Measurements from ENCODE around the gene ANKRD23. TPM values are rescaled to one million over a fixed set of nuclear protein-coding genes. Genes with fewer than 3 reads are reported as not detected.

ANKRD23 gene
- total and polyA plus RNA-seq, 2 experiments from 2014 or later = 0.76 to 1.4 TPM

GRCh38 chr2:96792772-96793749 is 50.8 kb downstream of the ANKRD23 start:
- Histone ChIP-seq H3K27me3 (replicated peaks; ENCODE audit: insufficient read depth) (no peaks in the 10 kb centered on the region), H2AFZ (no peak overlapping the region), H3F3A (ENCODE audit: insufficient read depth) (no peaks in the 10 kb centered on the region), H3K4me3 (no peak overlapping the region), H3K4me2 (ENCODE audit: unreplicated experiment) (no peak overlapping the region), H3K36me3 (ENCODE audit: low read depth) (no peaks in the 10 kb centered on the region), H4K20me1 (ENCODE audit: insufficient read depth) (no peaks in the 10 kb centered on the region), H3K9ac (no peak overlapping the region), H3K27ac (no peak overlapping the region), H3K4me1 (ENCODE audit: insufficient read depth) (no peaks in the 10 kb centered on the region), H3K79me2 (ENCODE audit: insufficient read depth) (no peaks in the 10 kb centered on the region), H3K9me3 (ENCODE audit: low read depth) (no peaks in the 10 kb centered on the region), H3K9me2 (ENCODE audit: insufficient read depth) (no peaks in the 10 kb centered on the region)
- 85 to 87% methylated on average over 17 of the region's 17 CpGs for WGBS, 2 experiments (ENCODE audit: low coverage in 1 of 2, low lambda C conversion rate in 2 of 2, missing lambda C conversion rate in 2 of 2)
- in situ Hi-C loops (cut with MboI) = no loop called here
- DNase-seq = no peak
- TF ChIP-seq EZH2 (IDR thresholded peaks at IDR 0.05; ENCODE audit: insufficient read depth, poor library complexity, severe bottlenecking) (no peak), EZH2phosphoT487 (IDR thresholded peaks at IDR 0.05; ENCODE audit: insufficient read depth, low read depth) (no peak)

GRCh38 chr2:96789245-96789617 is 54.6 kb downstream of the ANKRD23 start:
- Histone ChIP-seq H3K9me2 (ENCODE audit: insufficient read depth) (no peaks in the 10 kb centered on the region), H3K9ac (no peak overlapping the region), H3K9me3 (ENCODE audit: low read depth) (no peaks in the 10 kb centered on the region), H3K79me2 (ENCODE audit: insufficient read depth) (no peaks in the 10 kb centered on the region), H3K27ac (no peak overlapping the region), H3F3A (ENCODE audit: insufficient read depth) (peaks cover 18% of the 10 kb centered on the region), H4K20me1 (ENCODE audit: insufficient read depth) (no peaks in the 10 kb centered on the region), H2AFZ (no peak overlapping the region), H3K4me2 (ENCODE audit: unreplicated experiment) (no peak overlapping the region), H3K36me3 (ENCODE audit: low read depth) (no peaks in the 10 kb centered on the region), H3K4me3 (no peak overlapping the region), H3K4me1 (ENCODE audit: insufficient read depth) (peaks cover 13% of the 10 kb centered on the region), H3K27me3 (replicated peaks; ENCODE audit: insufficient read depth) (no peaks in the 10 kb centered on the region)
- WGBS, 2 experiments (ENCODE audit: low coverage in 1 of 2, low lambda C conversion rate in 2 of 2, missing lambda C conversion rate in 2 of 2) = 81% methylated on average over 6 of the region's 6 CpGs
- no peak for TF ChIP-seq EZH2phosphoT487 (IDR thresholded peaks at IDR 0.05; ENCODE audit: insufficient read depth, low read depth)
- TF ChIP-seq EZH2 (IDR thresholded peaks at IDR 0.05; ENCODE audit: insufficient read depth, poor library complexity, severe bottlenecking) = no peak
- no peak for DNase-seq
- in situ Hi-C loops (cut with MboI) = no loop called here

GRCh38 chr2:96788442-96789244 is 55.2 kb downstream of the ANKRD23 start:
- in situ Hi-C loops (cut with MboI) = no loop called here
- H3K9me2 ChIP-seq (ENCODE audit: insufficient read depth) = no peaks in the 10 kb centered on the region
- H3K4me2 ChIP-seq (ENCODE audit: unreplicated experiment) = no peak overlapping the region
- no peaks in the 10 kb centered on the region for H3K79me2 ChIP-seq (ENCODE audit: insufficient read depth)
- no peak overlapping the region for H3K9ac ChIP-seq
- TF ChIP-seq EZH2 (IDR thresholded peaks at IDR 0.05; ENCODE audit: insufficient read depth, poor library complexity, severe bottlenecking) = no peak
- TF ChIP-seq EZH2phosphoT487 (IDR thresholded peaks at IDR 0.05; ENCODE audit: insufficient read depth, low read depth) = no peak
- no peaks in the 10 kb centered on the region for H4K20me1 ChIP-seq (ENCODE audit: insufficient read depth)
- peaks cover 18% of the 10 kb centered on the region for H3F3A ChIP-seq (ENCODE audit: insufficient read depth)
- peaks cover 13% of the 10 kb centered on the region for H3K4me1 ChIP-seq (ENCODE audit: insufficient read depth)
- no peak overlapping the region for H2AFZ ChIP-seq
- DNase-seq = peak; percentile 37
- no peak overlapping the region for H3K27ac ChIP-seq
- no peaks in the 10 kb centered on the region for H3K9me3 ChIP-seq (ENCODE audit: low read depth)
- WGBS, 2 experiments (ENCODE audit: low coverage in 1 of 2, low lambda C conversion rate in 2 of 2, missing lambda C conversion rate in 2 of 2) = 74 to 75% methylated on average over 17 of the region's 17 CpGs
- H3K4me3 ChIP-seq = no peak overlapping the region
- H3K36me3 ChIP-seq (ENCODE audit: low read depth) = no peaks in the 10 kb centered on the region
- H3K27me3 ChIP-seq (replicated peaks; ENCODE audit: insufficient read depth) = no peaks in the 10 kb centered on the region

MicroRNA genes within 50 kb of the gene (microRNA counts, 767-probe panel; counts per million panel counts)
- microRNA hsa-miR-3127-5p = 447 counts per million, percentile 86 among the panel's probes with 10 or more counts

Small RNAs within 50 kb of the gene (microRNA-seq; reads per million reads assigned to microRNA genes)
- gene MIR3127 (ENCODE audit: borderline number of aligned reads) = not detected

Small RNAs within 50 kb of the gene (small RNA-seq; reads per million reads assigned to genes)
- not detected for gene MIR3127 (ENCODE audit: low read depth, low replicate concordance)

Other genes with a start within 250 kb of the ANKRD23 start
- 23.9 and 26.9 TPM in 2 replicates for gene KANSL3, start 205.7 kb downstream of the ANKRD23 start, total RNA-seq (2014; rRNA removed; shearing (Covaris generic))
- gene KANSL3, start 205.7 kb downstream of the ANKRD23 start, polyA plus RNA-seq (2016; fragmentation: Nextera tagmentation; extraction: Ambion mirVana) = 15.0 and 15.6 TPM in 2 replicates
- gene FER1L5, start 201.3 kb downstream of the ANKRD23 start, total RNA-seq (2014; rRNA removed; shearing (Covaris generic)) = under 0.01 TPM in 1 of 2 replicates, not detected in the other
- 0.05 and 0.08 TPM in 2 replicates for gene FER1L5, start 201.3 kb downstream of the ANKRD23 start, polyA plus RNA-seq (2016; fragmentation: Nextera tagmentation; extraction: Ambion mirVana)
- gene LMAN2L, start 104.0 kb downstream of the ANKRD23 start, total RNA-seq (2014; rRNA removed; shearing (Covaris generic)) = 24.6 and 29.5 TPM in 2 replicates
- 22.3 and 25.5 TPM in 2 replicates for gene LMAN2L, start 104.0 kb downstream of the ANKRD23 start, polyA plus RNA-seq (2016; fragmentation: Nextera tagmentation; extraction: Ambion mirVana)
- 4.8 and 6.1 TPM in 2 replicates for gene CNNM4, start 83.1 kb downstream of the ANKRD23 start, total RNA-seq (2014; rRNA removed; shearing (Covaris generic))
- 2.4 and 2.8 TPM in 2 replicates for gene CNNM4, start 83.1 kb downstream of the ANKRD23 start, polyA plus RNA-seq (2016; fragmentation: Nextera tagmentation; extraction: Ambion mirVana)
- 5.0 and 5.2 TPM in 2 replicates for gene CNNM3, start 27.8 kb downstream of the ANKRD23 start, total RNA-seq (2014; rRNA removed; shearing (Covaris generic))
- 0.94 and 0.98 TPM in 2 replicates for gene CNNM3, start 27.8 kb downstream of the ANKRD23 start, polyA plus RNA-seq (2016; fragmentation: Nextera tagmentation; extraction: Ambion mirVana)
- gene ANKRD39, start 14.0 kb upstream of the ANKRD23 start, total RNA-seq (2014; rRNA removed; shearing (Covaris generic)) = 5.3 and 10.9 TPM in 2 replicates
- 12.3 and 14.4 TPM in 2 replicates for gene ANKRD39, start 14.0 kb upstream of the ANKRD23 start, polyA plus RNA-seq (2016; fragmentation: Nextera tagmentation; extraction: Ambion mirVana)
- gene SEMA4C, start 26.1 kb upstream of the ANKRD23 start, total RNA-seq (2014; rRNA removed; shearing (Covaris generic)) = 21.0 and 24.3 TPM in 2 replicates
- 5.1 and 5.5 TPM in 2 replicates for gene SEMA4C, start 26.1 kb upstream of the ANKRD23 start, polyA plus RNA-seq (2016; fragmentation: Nextera tagmentation; extraction: Ambion mirVana)
- not detected in 2 replicates for gene FAM178B, start 142.6 kb upstream of the ANKRD23 start, total RNA-seq (2014; rRNA removed; shearing (Covaris generic))
- gene FAM178B, start 142.6 kb upstream of the ANKRD23 start, polyA plus RNA-seq (2016; fragmentation: Nextera tagmentation; extraction: Ambion mirVana) = 0.23 TPM in 1 of 2 replicates, not detected in the other

Data from GM23248 (cell line).